Measurements from ENCODE around the gene MX1.
"Not testable (repeated sequence)": the region's sequence is repeated elsewhere in the genome, so short reads cannot be mapped to it uniquely, and the experiment has no call there.

Gene MX1

DNA sequence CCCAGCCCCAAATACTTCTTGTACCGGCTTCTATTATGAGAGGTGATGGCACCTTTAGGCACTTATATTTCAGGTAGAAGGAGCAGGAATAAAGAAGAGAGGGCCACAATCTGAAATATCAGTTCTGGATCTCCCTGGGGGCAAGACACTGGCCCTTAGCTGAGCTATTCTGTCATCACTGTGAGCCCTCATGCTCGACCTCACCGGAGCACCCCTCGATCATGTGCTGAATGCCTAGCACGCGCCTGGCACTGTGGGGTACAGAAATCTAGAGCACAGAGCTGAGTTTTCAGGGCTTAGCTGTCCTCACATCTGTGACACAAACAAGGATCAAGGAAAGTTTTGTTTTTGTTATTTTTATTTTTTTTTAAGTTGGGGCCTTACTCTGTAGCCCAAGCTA is 7.6 kb upstream of the MX1 start:
- no peak overlapping the region for H3K27ac ChIP-seq (ENCODE audit: insufficient read depth in 1 of 2, low read depth in 1 of 2, low read length in 2 of 2, poor library complexity in 1 of 2, severe bottlenecking in 2 of 2)
- H3K4me3 ChIP-seq (ENCODE audit: control insufficient read depth in 1 of 7, extremely low read depth in 1 of 7, insufficient read depth in 4 of 7, low read depth in 2 of 7, low read length in 6 of 7), result no peak overlapping the region
- POLR2A ChIA-PET, result no interaction called here

GRCh38 chr21:41418956-41419680 is 6.9 kb upstream of the MX1 start:
- Histone ChIP-seq H3K4me3 (ENCODE audit: control insufficient read depth in 1 of 7, extremely low read depth in 1 of 7, insufficient read depth in 4 of 7, low read depth in 2 of 7, low read length in 6 of 7) (no peak overlapping the region), H3K27me3 (replicated peaks in 2 of 5; ENCODE audit: control insufficient read depth in 4 of 5, insufficient read depth in 5 of 5, low read length in 4 of 5) (no peaks in the 10 kb centered on the region), H3K36me3 (ENCODE audit: control insufficient read depth in 4 of 4, insufficient read depth in 4 of 4, low read length in 3 of 4) (no peaks in the 10 kb centered on the region), H3K4me1 (ENCODE audit: control extremely low read depth in 1 of 4, control insufficient read depth in 4 of 4, insufficient read depth in 4 of 4, low read length in 3 of 4) (peaks cover 0 to 11% (median 7%) of the 10 kb centered on the region in 4 experiments), H3K9me3 (ENCODE audit: control extremely low read depth in 1 of 5, control insufficient read depth in 4 of 5, insufficient read depth in 2 of 5, low read depth in 1 of 5, low read length in 4 of 5) (peaks cover 0 to 3% (median 0%) of the 10 kb centered on the region in 5 experiments), H3K27ac (ENCODE audit: insufficient read depth in 1 of 2, low read depth in 1 of 2, low read length in 2 of 2, poor library complexity in 1 of 2, severe bottlenecking in 2 of 2) (no peak overlapping the region)
- ChIA-PET CTCF (interaction anchor here (0.9 to 1.2 kb wide), 3 partner anchors 8 to 136 kb away, joined by 3 to 5 read pairs (median 3); no protein-coding TSS in a partner anchor), POLR2A (no interaction called here)
- no peak for DNase-seq
- 96% methylated on average over 11 of the region's 11 CpGs for WGBS (ENCODE audit: insufficient coverage)

More for the DNA sequence above, 7.6 kb upstream of the MX1 start:
- Histone ChIP-seq H3K4me1 (ENCODE audit: control extremely low read depth in 1 of 4, control insufficient read depth in 4 of 4, insufficient read depth in 4 of 4, low read length in 3 of 4) (peaks cover 0 to 11% (median 7%) of the 10 kb centered on the region in 4 experiments), H3K27me3 (replicated peaks in 2 of 5; ENCODE audit: control insufficient read depth in 4 of 5, insufficient read depth in 5 of 5, low read length in 4 of 5) (no peaks in the 10 kb centered on the region), H3K9me3 (ENCODE audit: control extremely low read depth in 1 of 5, control insufficient read depth in 4 of 5, insufficient read depth in 2 of 5, low read depth in 1 of 5, low read length in 4 of 5) (peaks cover 0 to 3% (median 0%) of the 10 kb centered on the region in 5 experiments), H3K36me3 (ENCODE audit: control insufficient read depth in 4 of 4, insufficient read depth in 4 of 4, low read length in 3 of 4) (no peaks in the 10 kb centered on the region)
- CTCF ChIA-PET, result interaction anchor here (0.9 to 1.2 kb wide), 3 partner anchors 9 to 135 kb away, joined by 3 to 5 read pairs (median 3); no protein-coding TSS in a partner anchor
- WGBS (ENCODE audit: insufficient coverage), result 95% methylated on average over 6 of the region's 6 CpGs
- DNase-seq, result no peak

DNA sequence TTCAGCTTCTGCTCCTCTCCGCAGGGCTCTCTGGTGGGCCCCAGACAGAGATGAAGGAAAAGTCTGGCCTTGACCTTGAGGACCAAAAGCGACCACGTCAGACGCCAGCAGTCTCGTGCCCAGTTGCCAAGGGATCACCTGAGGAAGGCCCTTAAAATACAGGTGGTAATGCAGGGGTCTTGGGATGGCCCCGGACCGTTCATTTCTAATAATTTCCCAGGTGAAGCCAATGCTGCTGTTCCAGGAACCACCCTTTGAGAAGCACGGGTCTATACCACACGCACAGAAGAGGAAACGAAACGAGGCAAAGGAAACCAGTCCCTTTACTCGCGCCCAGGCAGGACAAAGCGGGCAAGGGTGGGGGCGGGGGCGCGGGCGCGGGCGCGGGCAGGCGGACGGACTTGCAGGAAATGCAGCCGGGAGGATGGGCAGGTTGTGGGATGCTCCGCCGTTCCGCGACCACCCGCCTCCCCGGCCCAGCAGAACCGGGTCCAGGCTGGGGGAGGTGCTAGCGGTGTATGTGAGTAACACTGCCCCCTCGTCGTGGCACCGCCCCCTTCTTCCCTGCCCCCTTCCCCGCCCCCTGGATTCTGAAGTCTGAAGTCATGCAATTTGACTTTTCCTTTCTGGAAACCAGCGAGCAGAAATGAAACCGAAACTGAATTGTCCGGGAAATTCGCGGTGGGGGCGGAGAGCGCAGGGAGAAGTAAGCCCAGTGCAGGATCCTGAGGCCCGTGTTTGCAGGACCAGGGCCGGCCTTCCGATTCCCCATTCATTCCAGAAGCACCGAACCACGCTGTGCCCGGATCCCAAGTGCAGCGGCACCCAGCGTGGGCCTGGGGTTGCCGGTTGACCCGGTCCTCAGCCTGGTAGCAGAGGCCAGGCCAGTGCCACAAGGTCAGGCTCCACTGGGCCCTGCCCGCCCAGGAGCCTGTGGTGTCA is 5.8 kb upstream of the MX1 start:
- ChIA-PET CTCF (interaction anchor here (0.6 kb wide), 1 partner anchor 40 kb away, joined by 3 read pairs; no protein-coding TSS in a partner anchor), POLR2A (no interaction called here)
- peaks cover 0 to 11% (median 7%) of the 10 kb centered on the region in 4 experiments for H3K4me1 ChIP-seq (ENCODE audit: control extremely low read depth in 1 of 4, control insufficient read depth in 4 of 4, insufficient read depth in 4 of 4, low read length in 3 of 4)
- no peaks in the 10 kb centered on the region for H3K36me3 ChIP-seq (ENCODE audit: control insufficient read depth in 4 of 4, insufficient read depth in 4 of 4, low read length in 3 of 4)
- no peaks in the 10 kb centered on the region for H3K27me3 ChIP-seq (replicated peaks in 2 of 5; ENCODE audit: control insufficient read depth in 4 of 5, insufficient read depth in 5 of 5, low read length in 4 of 5)
- WGBS (ENCODE audit: insufficient coverage), result 5% methylated on average over 30 of the region's 54 CpGs
- H3K4me3 ChIP-seq (ENCODE audit: control insufficient read depth in 1 of 7, extremely low read depth in 1 of 7, insufficient read depth in 4 of 7, low read depth in 2 of 7, low read length in 6 of 7), result peak overlapping the region; percentile 58 to 90 (median 73)
- H3K27ac ChIP-seq (ENCODE audit: insufficient read depth in 1 of 2, low read depth in 1 of 2, low read length in 2 of 2, poor library complexity in 1 of 2, severe bottlenecking in 2 of 2), result peak overlapping the region in 1 of 2 experiments; percentile 61
- H3K9me3 ChIP-seq (ENCODE audit: control extremely low read depth in 1 of 5, control insufficient read depth in 4 of 5, insufficient read depth in 2 of 5, low read depth in 1 of 5, low read length in 4 of 5), result peaks cover 0 to 3% (median 0%) of the 10 kb centered on the region in 5 experiments
- DNase-seq, result peak; percentile 72 to 87 (median 78)

DNA sequence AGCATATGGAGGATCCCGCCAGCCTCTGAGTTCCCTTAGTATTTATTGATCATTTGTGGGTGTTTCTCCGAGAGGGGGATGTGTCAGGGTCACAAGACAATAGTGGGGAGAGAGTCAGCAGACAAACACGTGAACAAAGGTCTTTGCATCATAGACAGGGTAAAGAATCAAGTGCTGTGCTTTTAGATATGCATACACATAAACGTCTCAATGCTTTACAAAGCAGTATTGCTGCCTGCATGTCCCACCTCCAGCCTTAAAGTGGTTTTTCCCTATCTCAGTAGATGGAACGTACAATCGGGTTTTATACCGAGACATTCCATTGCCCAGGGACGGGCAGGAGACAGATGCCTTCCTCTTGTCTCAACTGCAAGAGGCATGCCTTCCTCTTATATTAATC is 5.0 kb upstream of the MX1 start:
- no CpG with 5 or more reads among the region's 8 CpGs for WGBS (ENCODE audit: insufficient coverage)
- H3K4me3 ChIP-seq (ENCODE audit: control insufficient read depth in 1 of 7, extremely low read depth in 1 of 7, insufficient read depth in 4 of 7, low read depth in 2 of 7, low read length in 6 of 7), result peak overlapping the region in 3 of 7 experiments; percentile 78 to 90 (median 85)

DNA sequence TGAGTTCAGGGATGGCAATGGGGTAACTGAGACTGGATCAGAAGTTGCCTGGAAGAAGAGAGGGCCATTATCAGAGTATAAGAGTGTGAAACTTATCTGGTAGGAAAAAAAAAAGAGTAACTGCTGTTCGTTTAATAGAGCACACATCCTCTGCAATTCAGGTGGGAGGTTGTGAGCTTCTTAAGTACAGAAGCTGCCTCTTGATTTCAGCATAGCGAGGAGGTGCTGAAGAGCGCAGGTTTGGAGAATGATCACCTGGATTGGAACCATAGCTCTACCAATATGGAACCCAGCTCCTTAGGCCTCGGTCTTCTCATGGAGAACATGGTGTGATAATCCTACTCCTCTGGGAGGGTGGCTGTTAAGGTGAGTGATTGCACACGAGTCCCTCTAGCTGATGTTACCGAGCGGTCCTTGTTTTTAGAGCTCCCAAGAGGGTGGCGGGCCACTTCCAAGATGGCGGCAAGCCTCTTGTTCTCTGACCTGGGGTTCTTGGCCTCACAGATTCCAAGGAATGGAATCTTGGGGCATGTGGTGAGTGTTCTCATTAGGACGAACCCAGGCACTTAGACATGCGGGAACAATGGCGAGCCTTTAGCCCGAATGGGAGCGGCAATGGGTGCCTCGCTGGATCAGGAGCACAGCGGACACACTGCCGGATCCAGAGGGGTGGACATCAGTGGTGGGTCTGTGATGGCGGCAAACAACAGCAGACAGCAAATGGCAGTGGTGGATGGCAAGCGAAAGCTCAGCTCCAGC is 3.3 kb upstream of the MX1 start:
- CTCF ChIA-PET, result interaction anchor here (1.0 kb wide), 1 partner anchor 45 kb away, joined by 4 read pairs; no protein-coding TSS in a partner anchor
- peaks cover 0 to 3% (median 0%) of the 10 kb centered on the region in 5 experiments for H3K9me3 ChIP-seq (ENCODE audit: control extremely low read depth in 1 of 5, control insufficient read depth in 4 of 5, insufficient read depth in 2 of 5, low read depth in 1 of 5, low read length in 4 of 5)
- H3K4me1 ChIP-seq (ENCODE audit: control extremely low read depth in 1 of 4, control insufficient read depth in 4 of 4, insufficient read depth in 4 of 4, low read length in 3 of 4), result peaks cover 0 to 24% (median 16%) of the 10 kb centered on the region in 4 experiments
- H3K4me3 ChIP-seq (ENCODE audit: control insufficient read depth in 1 of 7, extremely low read depth in 1 of 7, insufficient read depth in 4 of 7, low read depth in 2 of 7, low read length in 6 of 7), result no peak overlapping the region
- WGBS (ENCODE audit: insufficient coverage), result 95% methylated on average over 19 of the region's 19 CpGs
- no peak overlapping the region for H3K27ac ChIP-seq (ENCODE audit: insufficient read depth in 1 of 2, low read depth in 1 of 2, low read length in 2 of 2, poor library complexity in 1 of 2, severe bottlenecking in 2 of 2)
- no peak for DNase-seq
- H3K27me3 ChIP-seq (replicated peaks in 2 of 5; ENCODE audit: control insufficient read depth in 4 of 5, insufficient read depth in 5 of 5, low read length in 4 of 5), result peaks cover 0 to 3% (median 0%) of the 10 kb centered on the region in 5 experiments
- POLR2A ChIA-PET, result no interaction called here
- H3K36me3 ChIP-seq (ENCODE audit: control insufficient read depth in 4 of 4, insufficient read depth in 4 of 4, low read length in 3 of 4), result no peaks in the 10 kb centered on the region

More for the DNA sequence above, 5.0 kb upstream of the MX1 start:
- H3K9me3 ChIP-seq (ENCODE audit: control extremely low read depth in 1 of 5, control insufficient read depth in 4 of 5, insufficient read depth in 2 of 5, low read depth in 1 of 5, low read length in 4 of 5); POLR2A ChIA-PET; H3K36me3 ChIP-seq (ENCODE audit: control insufficient read depth in 4 of 4, insufficient read depth in 4 of 4, low read length in 3 of 4); H3K27ac ChIP-seq (ENCODE audit: insufficient read depth in 1 of 2, low read depth in 1 of 2, low read length in 2 of 2, poor library complexity in 1 of 2, severe bottlenecking in 2 of 2); DNase-seq; H3K27me3 ChIP-seq (replicated peaks in 2 of 5; ENCODE audit: control insufficient read depth in 4 of 5, insufficient read depth in 5 of 5, low read length in 4 of 5); CTCF ChIA-PET: not testable (repeated sequence)
- H3K4me1 ChIP-seq (ENCODE audit: control extremely low read depth in 1 of 4, control insufficient read depth in 4 of 4, insufficient read depth in 4 of 4, low read length in 3 of 4), result peaks cover 0 to 15% (median 11%) of the 10 kb centered on the region in 4 experiments

DNA sequence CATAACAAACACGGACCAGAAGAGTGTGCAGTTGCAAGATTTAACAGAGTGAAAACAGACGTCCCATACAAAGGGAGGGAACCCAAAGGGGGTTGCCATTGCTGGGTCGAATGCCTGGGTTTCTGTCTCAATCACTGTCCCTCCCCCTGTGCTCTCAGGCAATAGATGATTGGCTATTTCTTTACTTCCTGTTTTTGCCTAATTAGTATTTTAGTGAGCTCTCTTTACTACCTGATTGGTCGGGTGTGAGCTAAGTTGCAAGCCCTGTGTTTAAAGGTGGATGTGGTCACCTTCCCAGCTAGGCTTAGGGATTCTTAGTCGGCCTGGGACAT is 2.8 kb upstream of the MX1 start:
- H3K4me1 ChIP-seq (ENCODE audit: control extremely low read depth in 1 of 4, control insufficient read depth in 4 of 4, insufficient read depth in 4 of 4, low read length in 3 of 4), result peaks cover 0 to 24% (median 16%) of the 10 kb centered on the region in 4 experiments
- CTCF ChIA-PET, result interaction anchor here (1.0 kb wide), 1 partner anchor 45 kb away, joined by 4 read pairs; no protein-coding TSS in a partner anchor
- 100% methylated on average over 2 of the region's 5 CpGs for WGBS (ENCODE audit: insufficient coverage)
- H3K27ac ChIP-seq (ENCODE audit: insufficient read depth in 1 of 2, low read depth in 1 of 2, low read length in 2 of 2, poor library complexity in 1 of 2, severe bottlenecking in 2 of 2); H3K4me3 ChIP-seq (ENCODE audit: control insufficient read depth in 1 of 7, extremely low read depth in 1 of 7, insufficient read depth in 4 of 7, low read depth in 2 of 7, low read length in 6 of 7); H3K36me3 ChIP-seq (ENCODE audit: control insufficient read depth in 4 of 4, insufficient read depth in 4 of 4, low read length in 3 of 4); H3K27me3 ChIP-seq (replicated peaks in 2 of 5; ENCODE audit: control insufficient read depth in 4 of 5, insufficient read depth in 5 of 5, low read length in 4 of 5); H3K9me3 ChIP-seq (ENCODE audit: control extremely low read depth in 1 of 5, control insufficient read depth in 4 of 5, insufficient read depth in 2 of 5, low read depth in 1 of 5, low read length in 4 of 5); POLR2A ChIA-PET: not testable (repeated sequence)
- DNase-seq, result peak in 2 of 3 donors; percentile 36 to 37
